Jurkat, Clone E6-1 (cell line): Measurements from ENCODE around the gene HOXC11. TPM values are rescaled to one million over a fixed set of nuclear protein-coding genes. Genes with fewer than 3 reads are reported as not detected.

Experiments used
- DNase-seq: peaks from one replicate; pipeline ENCODE4 v3.0.0-alpha.2; 2011; ENCODE audit warnings: low read depth, low spot score
- H3K4me3 ChIP-seq: 2 replicates; pipeline ENCODE4 v1.5.1; 2011; ENCODE audit warnings: mild to moderate bottlenecking, low read length, control low read depth, moderate library complexity
- polyA plus RNA-seq: library from polyadenylated mRNA; unstranded; fragments of >200 nt; gene quantifications from one replicate; pipeline ENCODE4 v1.2.1, GENCODE V29; 2012; ENCODE audit warnings: missing spikeins; ENCODE audit not compliant: insufficient read length, insufficient read depth

Gene HOXC11
- 3.0 TPM for polyA plus RNA-seq

DNA sequence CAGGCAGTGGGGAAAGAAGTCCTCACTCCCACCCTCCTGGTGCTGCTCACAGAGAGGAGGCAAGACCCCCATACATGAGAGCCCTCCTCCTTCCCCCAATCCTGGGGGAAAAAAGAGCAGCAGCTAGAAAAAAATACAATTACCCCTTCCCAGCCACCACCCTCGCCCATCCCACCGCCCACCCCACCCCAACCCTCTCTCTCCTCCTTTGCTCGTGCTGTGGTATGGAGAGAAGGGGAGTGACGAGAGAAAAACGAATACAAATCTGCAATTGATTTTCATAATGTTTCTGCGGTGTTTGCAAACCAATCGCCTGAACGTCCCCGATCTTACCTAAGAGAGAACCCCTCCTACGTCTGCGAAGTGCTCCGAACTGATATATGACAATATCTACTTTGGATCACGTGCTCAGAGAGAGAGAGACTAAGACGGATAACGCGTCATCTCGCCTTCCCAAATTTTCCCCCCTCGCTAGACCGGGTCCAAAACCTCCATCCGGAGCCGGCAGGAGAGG is at the start of gene HOXC11:
Gene HOXC11 (plus strand): TSS at position 405 of the 514 bp plus-strand sequence. CDS start 116 bp downstream, outside the sequence.
- no peak within 1 kb of the TSS for H3K4me3 ChIP-seq
- no peak for DNase-seq

DNA sequence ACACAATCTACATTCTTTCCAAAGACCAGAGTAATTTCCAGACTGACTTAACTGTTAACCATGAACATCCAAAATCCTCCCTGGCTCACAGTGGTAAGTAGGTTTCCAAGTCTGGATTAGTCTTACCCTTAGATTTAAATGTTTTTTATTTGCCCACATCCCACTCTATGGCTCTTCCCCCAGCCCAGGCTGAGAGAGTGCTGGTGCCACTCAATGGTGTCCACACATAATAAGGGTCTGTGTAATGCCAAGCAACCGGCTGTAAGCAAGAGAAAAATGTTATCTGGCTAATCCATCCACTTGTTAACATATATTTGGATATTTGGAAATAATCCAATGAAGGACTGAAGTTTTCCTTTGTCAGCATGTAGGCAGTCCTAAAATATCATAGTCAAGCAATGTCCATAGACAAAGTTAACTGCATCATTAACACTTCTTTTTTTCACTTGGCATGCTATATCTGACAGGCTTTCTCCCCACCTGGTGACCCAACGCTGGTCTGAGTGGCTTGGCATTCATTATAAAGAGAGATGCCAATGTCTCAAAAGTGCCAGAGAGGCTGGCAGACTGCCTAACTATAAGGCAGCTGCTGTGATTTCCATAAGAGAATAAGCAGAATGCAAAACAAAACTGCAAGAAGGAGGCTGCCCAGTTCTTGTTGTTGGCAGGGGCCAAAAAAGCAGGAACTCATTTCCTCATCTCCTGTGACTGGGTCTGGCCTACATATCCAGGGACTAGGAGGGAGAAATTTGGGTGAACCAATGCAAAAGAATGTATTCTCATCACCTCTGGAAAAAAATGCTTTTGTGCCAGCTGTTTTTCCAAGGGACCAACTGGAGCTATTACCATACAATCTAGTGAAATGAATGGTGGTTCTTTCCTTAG is 48.2 kb upstream of the HOXC11 start:
- no peak for DNase-seq
- H3K4me3 ChIP-seq, result no peak overlapping the region

DNA sequence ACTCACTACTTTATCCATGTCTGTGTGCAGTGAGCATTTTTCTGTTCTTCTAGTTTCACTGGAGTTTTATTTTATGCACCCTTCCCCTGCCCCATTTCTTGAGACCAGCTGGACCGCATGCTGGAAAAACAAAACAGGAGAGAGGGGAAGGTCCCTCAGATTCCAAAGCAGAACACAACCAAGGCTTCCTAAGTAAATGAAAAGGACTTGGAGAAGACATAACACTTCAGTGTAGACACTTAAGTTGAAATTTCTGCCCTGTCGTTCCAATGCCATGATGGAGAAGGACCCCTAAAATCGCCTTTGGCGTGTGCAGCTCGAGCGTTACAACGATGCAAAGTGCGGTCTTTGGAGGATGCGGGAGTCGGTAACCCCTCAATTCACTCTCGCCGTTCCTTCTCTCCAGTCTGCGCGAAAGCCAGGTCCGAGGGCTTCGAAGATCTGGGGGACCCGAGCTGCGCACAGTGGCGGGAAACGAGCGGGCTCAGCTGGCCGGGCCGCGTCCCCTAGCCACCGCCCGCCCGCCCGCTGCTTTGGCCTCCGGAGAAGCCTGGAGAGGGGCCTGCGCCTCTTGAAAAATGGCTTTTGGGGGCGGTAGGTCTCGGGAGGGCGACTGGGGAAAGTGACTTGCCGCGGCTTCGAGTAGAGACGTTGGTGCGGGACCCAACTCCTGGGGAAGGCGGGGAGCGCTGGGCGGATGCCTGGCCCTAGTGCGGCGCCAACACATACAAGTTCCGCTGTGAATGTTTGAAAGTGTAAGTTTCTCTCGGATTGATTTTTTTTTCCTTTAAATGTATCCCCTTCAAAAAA is 45.5 kb upstream of the HOXC11 start:
- H3K4me3 ChIP-seq, result no peak overlapping the region
- DNase-seq, result no peak

DNA sequence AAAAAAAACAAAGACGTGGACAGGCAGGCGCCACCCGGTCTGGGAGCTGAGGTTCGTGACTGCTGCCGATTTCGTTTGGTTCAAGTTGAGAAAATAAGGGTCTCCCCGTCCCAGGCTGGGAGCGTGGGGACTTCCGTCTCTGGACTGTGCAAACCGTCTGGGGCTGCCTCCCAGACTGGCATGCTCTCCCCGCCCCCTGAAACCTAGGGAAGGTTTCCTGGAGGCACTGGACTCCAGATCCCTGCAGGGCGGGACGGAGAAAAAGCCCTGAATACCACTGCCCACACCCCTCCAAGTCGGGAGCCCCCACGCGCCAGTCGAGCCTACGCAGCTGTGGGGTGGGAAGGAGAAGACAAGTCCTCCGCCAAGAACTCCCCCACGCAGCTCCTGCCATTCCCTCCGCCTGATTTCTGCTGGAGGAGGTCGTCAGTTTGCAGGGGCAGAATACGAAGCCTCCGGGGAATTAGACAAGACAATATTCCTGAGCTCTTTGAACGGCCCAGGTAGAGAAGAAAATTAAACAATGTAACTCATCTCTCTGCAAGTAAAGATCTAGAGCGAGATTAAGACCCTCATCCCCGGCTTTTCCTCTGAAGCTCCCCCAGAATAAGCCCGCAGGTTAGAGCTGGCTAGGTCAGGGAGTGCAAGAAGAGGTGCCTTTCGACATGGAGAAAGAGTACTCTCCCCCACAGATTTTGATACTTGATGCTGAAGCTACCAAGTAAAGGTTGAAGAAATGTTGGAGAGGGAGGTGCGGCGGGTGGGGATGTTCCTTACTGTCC is 44.7 kb upstream of the HOXC11 start:
- H3K4me3 ChIP-seq, result no peak overlapping the region
- no peak for DNase-seq

DNA sequence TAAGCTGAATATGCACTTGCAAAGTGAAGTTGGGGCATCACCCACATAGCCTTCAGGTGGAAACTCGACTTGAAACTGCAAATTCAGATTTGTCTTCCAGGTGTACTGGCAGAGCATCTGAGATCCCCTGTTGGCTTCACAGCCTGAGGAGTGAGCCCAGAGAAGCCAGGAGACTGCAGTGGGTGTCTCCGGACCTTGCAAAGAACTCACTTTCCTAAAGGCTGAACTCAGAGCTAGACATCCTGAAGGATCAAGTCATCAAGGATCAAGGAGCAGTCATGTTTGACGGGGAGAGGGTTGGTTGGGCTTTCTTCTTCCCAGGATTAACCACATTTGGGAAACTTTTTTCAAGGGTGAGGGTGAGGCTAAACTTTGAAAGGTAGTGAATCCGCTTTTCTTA is 43.4 kb upstream of the HOXC11 start:
- H3K4me3 ChIP-seq, result no peak overlapping the region
- DNase-seq, result no peak

DNA sequence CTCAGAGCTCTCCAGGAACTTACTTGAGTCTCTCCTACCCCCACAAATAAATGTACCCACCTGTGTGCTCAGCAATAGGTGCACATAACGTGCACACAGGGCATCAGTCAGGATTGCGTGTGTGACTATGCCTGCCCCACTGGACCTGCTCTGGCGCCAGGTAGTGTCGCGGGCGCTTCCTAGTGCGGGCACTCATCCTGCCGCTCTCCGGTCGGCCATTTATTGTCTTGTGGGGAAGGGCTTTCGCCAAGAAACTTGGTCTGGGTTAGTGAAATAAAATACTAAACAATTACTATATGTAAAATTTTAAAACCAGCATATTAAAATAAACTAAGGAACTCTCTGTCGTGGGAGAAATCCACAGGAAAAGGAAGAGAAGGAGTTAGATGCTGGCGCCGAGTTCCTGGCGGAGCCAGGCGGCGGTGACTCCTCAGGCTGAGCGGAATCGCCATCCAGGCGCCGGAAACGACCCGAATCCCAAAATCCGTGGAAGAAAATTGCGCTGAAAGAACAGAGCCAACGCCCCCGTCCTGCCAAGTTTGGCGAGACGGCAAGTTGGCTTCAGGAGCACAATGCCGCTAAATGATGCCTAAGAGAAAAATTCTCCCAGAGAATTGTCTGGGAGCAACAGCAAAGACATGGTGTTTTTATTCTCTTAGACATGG is 42.2 kb upstream of the HOXC11 start:
- no peak for DNase-seq

DNA sequence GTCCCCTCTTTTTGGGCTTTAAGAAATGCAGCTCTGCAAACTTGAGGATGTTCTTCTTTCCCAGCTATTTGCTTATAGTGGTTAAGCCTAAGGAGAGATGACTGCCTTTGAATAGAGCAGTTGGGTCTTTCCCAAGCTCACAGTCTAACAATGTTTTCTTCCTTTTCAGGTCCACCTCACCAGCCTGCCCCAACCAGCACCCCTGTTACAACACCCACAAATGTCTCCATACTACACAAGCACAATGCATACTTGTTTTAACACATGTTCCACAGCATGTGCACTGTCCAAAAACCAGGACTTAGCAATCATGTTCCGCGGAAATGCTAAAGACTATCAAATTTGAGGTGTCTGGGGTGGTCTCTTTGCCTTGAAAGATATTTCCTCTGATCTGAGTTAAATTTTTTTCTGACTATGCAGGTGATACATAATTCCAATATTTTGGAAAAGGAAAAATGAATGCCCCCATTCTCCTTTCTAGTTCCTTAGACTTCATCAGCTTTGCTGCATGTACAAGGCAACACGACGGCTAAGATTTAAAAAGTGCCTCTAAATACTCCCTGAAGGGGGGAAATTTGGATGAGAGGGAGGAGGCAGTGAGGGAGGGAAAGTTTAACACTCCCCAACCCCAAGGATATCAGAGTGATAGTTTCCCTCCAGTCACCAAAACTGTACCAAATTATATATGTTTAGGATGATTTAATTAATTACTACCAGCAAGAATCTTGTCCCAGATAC is 40.9 kb upstream of the HOXC11 start:
- H3K4me3 ChIP-seq, result no peak overlapping the region

More for the DNA sequence above, 42.2 kb upstream of the HOXC11 start:
- H3K4me3 ChIP-seq, result no peak overlapping the region

DNA sequence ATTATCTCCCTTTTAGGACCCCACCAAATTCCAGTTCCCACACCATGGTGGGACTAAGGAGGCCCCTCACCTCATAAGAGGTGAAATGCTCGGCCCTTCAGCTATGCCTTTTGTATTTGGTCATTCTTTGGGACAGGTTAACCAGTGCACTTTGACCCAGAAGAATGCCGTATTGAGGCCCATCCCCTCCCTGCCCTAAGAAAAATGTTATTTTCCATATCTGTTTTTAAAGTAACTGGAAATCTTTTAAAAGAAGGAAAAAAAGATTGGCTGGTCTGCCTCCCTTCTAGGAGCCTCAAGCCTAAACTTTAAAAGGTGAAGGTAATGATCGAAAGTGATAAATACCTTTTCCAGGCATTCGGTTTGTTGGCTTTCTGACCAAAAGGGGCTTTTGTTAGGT is 40.0 kb upstream of the HOXC11 start:
- no peak for DNase-seq
- H3K4me3 ChIP-seq, result no peak overlapping the region

More for the DNA sequence above, 40.9 kb upstream of the HOXC11 start:
- DNase-seq, result no peak

DNA sequence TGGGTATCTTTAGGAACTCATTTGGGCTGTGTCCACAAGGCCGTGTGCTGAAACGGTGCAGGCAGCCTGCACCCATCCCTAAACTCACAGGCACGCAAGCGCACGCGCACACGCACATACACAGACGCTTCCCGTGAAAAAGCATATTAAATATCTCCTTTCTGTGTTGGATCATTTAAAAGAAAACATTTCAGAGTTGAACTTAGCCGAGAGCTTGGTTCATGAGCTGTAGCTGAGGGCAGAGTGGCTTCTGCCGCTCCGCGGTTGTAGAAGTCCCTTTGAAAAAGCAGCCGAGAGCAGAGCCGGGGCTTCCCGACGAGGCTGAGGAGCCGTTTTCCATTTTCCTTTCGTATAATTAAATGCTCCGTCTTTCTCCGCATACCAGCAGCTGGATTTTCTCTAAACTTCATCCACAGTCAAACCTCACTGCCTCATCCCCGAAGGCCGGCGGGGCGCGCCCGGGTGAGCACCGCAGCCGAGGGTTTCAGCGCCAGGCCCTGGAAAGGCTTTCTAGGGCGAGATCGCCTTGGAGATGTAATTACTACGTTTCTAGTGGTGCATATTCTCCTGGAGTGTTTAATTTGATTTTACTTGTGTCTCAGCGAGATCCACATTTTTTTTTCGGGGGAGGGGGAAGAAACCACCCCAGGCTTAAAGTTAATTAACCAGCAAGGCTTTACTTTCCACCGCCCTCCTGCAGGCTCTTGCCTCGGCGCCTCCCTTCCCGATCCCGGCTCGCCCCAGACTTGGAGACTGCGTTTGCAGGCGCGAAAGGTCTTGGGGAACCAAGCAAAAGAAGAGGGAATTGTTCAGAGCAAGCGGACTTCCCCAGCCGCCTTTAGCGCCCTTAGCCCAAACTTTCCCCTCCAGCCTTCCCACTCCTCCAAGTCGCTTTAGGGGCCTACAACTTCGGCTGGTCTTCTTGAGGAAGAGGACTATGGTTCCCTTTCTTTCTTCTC is 37.3 kb upstream of the HOXC11 start:
- DNase-seq, result no peak
- H3K4me3 ChIP-seq, result no peak overlapping the region

DNA sequence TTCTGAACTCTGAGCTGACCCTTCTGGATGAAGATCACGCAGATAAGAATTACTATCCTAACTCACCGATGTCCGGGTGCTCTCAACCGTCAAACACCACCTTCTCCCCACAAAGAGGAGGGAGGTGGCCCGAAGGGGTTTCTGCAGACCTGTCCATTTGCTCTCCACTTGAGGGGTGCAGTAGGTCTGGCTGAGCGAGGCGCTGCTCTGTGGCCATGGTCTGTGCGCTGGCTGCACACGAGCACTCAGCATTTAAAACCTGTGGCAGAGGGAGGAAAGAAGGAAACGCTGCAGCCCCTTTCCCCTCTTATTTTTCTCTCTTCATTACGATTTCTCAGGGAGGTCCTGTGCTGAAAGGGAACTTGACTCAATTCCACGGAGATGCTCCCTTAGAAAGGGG is 35.8 kb upstream of the HOXC11 start:
- no peak overlapping the region for H3K4me3 ChIP-seq
- no peak for DNase-seq

DNA sequence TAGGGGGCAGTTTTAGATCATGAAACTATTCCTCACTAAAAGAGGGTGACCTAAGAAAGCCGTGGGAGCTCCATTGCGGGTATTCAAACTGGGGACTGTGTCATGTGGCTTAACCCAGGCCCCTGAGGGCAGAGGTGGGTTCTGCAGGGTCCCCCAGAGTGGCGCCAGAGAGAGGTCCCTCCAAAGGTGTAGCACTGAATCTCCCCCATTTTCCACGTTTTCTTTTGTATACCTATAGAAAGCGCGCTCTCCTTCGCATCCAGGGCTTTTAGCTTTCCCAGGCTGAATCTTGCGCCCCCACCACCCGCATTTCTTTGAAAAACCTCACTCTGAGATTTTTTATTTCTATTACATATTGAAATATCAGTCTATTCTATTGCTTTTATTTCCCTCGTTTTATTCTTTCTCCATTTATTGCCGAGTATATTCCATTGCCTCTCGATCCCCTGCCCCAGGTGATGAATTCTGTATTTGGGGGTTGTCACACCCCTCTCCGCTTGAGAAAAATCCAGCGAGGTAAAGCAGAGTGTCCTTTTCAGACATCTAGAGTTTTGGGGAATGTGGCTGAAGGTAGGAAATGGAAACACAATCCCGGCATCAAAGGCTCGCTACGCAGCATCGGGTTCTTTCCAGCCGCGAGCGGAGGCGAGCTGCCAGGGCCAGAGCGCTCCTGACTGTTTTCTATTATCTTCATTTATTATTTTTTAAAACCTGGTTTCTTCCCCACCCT is 35.2 kb upstream of the HOXC11 start:
- no peak overlapping the region for H3K4me3 ChIP-seq
- DNase-seq, result no peak

DNA sequence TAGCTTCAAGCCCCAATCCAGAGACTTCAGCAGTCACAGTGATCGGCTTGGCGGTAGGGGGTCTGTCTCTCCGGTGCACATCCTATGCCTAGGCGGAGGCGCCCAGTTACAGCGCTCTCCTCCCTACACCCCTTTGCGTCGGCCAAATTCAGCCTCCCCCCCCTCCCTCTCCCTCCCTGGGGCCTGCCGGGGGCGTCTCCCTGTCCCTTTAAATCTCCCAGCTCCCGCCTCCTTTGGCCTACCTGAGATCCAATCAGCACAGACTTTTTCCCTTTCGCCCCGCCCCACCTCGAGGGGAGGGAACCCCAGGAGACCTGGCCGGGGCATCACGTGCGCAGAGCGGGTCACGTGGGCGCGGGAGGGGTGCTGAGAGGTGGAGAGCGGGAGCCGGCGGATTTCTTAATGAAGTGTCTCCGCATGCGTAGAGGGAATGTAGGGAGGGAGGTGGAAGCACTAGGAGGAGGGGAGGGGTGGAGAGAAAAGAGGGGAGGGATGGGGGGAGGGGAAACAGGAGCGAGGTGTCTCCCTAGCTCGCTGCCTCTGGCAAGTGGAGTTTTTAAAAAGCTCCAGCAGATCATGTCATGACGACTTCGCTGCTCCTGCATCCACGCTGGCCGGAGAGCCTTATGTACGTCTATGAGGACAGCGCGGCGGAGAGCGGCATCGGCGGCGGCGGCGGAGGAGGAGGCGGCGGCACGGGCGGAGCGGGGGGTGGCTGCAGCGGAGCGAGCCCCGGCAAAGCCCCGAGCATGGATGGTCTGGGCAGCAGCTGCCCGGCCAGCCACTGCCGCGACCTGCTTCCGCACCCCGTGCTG is 34.4 kb upstream of the HOXC11 start, which contains the start of gene HOXC13:
Gene HOXC13 (plus strand): TSS at position 506 of the 815 bp plus-strand sequence. CDS start 76 bp downstream, at position 582.
- H3K4me3 ChIP-seq, result no peak within 1 kb of the TSS
- DNase-seq, result peak; percentile 31

DNA sequence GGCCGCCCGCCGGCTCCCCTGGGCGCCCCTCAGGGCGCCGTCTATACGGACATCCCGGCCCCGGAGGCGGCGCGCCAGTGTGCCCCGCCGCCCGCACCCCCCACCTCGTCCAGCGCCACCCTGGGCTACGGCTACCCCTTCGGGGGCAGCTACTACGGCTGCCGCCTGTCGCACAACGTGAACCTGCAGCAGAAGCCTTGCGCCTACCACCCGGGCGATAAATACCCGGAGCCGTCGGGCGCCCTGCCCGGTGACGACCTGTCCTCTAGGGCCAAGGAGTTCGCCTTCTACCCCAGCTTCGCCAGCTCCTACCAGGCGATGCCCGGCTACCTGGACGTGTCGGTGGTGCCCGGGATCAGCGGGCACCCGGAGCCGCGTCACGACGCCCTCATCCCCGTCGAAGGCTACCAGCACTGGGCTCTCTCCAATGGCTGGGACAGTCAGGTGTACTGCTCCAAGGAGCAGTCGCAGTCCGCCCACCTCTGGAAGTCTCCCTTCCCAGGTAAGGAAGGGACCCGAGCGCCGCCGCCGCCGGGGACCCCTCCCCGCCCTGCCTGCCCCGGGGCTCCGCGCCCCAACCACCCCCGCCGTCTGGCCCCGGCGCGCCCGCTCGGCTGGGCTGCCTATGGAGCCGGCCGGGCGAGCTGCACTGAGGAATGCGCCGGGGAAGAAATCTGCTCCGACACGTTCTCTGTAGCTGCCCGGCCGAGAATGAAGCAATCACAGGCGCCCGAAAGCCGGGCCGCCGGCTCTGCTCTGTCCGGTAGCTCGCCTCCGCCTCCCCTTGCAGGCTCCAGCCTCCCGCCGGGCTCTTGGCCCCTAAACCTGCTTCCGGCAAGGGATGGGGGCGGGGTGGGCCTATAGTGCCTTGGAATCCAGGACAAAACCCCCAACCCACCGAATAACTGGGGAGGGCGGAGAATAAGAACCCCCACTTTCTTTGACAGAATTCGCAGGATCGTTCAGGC is 33.5 kb upstream of the HOXC11 start:
- DNase-seq, result no peak
- H3K4me3 ChIP-seq, result no peak overlapping the region

DNA sequence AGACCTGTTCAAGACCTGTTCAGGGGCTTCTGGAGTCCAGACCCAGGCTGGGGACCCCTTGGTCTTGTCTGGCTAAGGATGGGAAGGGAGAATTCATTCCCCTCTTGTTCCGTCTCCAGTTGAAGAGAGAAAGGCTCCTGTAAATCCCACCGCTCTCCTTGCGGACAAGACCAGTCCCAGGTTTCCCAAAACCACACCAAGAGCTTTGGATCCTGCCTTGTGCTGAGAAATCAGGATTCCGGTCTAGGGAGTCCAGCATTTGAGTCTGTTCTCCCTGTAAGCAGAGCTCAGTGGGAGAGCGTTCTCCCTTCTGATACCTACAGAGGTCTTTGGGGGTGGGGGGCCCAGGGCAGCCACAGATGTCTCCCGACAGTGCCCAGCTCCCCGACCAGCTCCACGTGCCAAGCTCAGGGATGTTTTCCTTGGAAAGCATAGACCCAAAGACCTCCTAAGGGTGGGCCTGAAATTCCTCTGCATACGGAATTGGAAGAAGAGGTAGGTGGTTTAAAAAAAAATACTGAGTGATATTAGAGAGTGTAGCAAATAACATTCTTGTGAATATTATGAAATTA is 32.4 kb upstream of the HOXC11 start:
- no peak for DNase-seq
- H3K4me3 ChIP-seq, result no peak overlapping the region
